K562 (cell line): ENCODE measurements around the gene TRPC1. TPM values are rescaled to one million over a fixed set of nuclear protein-coding genes. Genes with fewer than 3 reads are reported as not detected.
A peak's percentile ranks its signal among the peaks of the same experiment; 100 is the strongest.

Experiments used
- ARID1B ChIP-seq: fragments of 450-650 bp; IDR thresholded peaks from 2 replicates; pipeline ENCODE4 v1.6.1; 2016; ENCODE audit warnings: antibody characterized with exemption, mild to moderate bottlenecking, inconsistent platforms
- CXXC5 ChIP-seq: fragments of 250-450 bp; sonication (Bioruptor Pico); IDR thresholded peaks from 2 replicates; pipeline ENCODE4 v1.8.0; 2022; ENCODE audit warnings: inconsistent platforms, mild to moderate bottlenecking, moderate library complexity
- ESRRB ChIP-seq: fragments of 250-450 bp; sonication (Bioruptor Pico); IDR thresholded peaks from 2 replicates; pipeline ENCODE4 v1.5.0; 2020; ENCODE audit warnings: mild to moderate bottlenecking, moderate library complexity, borderline replicate concordance
- ETV5 ChIP-seq: sonication (generic); formaldehyde crosslinking; IDR thresholded peaks from 2 replicates; pipeline ENCODE4 v1.4.0; 2020; ENCODE audit warnings: low read depth, mild to moderate bottlenecking, missing genetic modification reagents
- FOXM1 ChIP-seq, 2 experiments: fragments of 450-650 bp in 1 of 2; sonication (generic) in 1 of 2; formaldehyde crosslinking in 1 of 2; IDR thresholded peaks; 2 replicates each; pipeline versions ENCODE4 v1.6.1 to v1.9.0; 2017 to 2022; ENCODE audit warnings: low read depth in 2 of 2, mild to moderate bottlenecking in 2 of 2, missing genetic modification reagents in 1 of 2, moderate library complexity in 1 of 2
- HDAC6 ChIP-seq: IDR thresholded peaks from 2 replicates; pipeline ENCODE4 v1.6.1; 2012; ENCODE audit warnings: low read depth, mild to moderate bottlenecking, control low read depth, inconsistent platforms, low read length, moderate library complexity
- HNRNPH1 ChIP-seq: fragments of 200-400 bp; formaldehyde crosslinking; optimal IDR thresholded peaks from 2 replicates; pipeline ENCODE3; 2017; ENCODE audit warnings: low read depth, mild to moderate bottlenecking, low read length, moderate library complexity
- HNRNPL ChIP-seq: fragments of 200-400 bp; formaldehyde crosslinking; IDR thresholded peaks from 2 replicates; pipeline ENCODE4 v1.6.1; 2017; ENCODE audit warnings: low read depth, mild to moderate bottlenecking, low read length
- KLF13 ChIP-seq: fragments of 450-650 bp; IDR thresholded peaks from 2 replicates; pipeline ENCODE4 v1.6.1; 2016; ENCODE audit warnings: missing genetic modification characterization, low read depth, mild to moderate bottlenecking, missing compliant biosample characterization, moderate library complexity, borderline replicate concordance
- LEF1 ChIP-seq: fragments of 450-650 bp; IDR thresholded peaks from 2 replicates; pipeline ENCODE4 v1.6.1; 2016; ENCODE audit warnings: mild to moderate bottlenecking
- MBD2 ChIP-seq: sonication (generic); IDR thresholded peaks from 2 replicates; pipeline ENCODE4 v1.6.1; 2016; ENCODE audit warnings: low read depth, borderline replicate concordance
- NCOA1 ChIP-seq: fragments of 450-650 bp; IDR thresholded peaks from 2 replicates; pipeline ENCODE4 v1.6.1; 2016; ENCODE audit warnings: low read depth
- NFIC ChIP-seq: fragments of 450-650 bp; IDR thresholded peaks from 2 replicates; pipeline ENCODE4 v1.6.1; 2017; ENCODE audit warnings: mild to moderate bottlenecking, inconsistent platforms
- PHF8 ChIP-seq: fragments of 200-600 bp; sonication (generic); IDR thresholded peaks from 2 replicates; pipeline ENCODE4 v1.6.1; 2012; ENCODE audit warnings: mixed run types, mild to moderate bottlenecking, inconsistent platforms, low read length, moderate library complexity, borderline replicate concordance
- RBBP5 ChIP-seq: fragments of 200-600 bp; sonication (generic); IDR thresholded peaks from 2 replicates; pipeline ENCODE4 v1.6.1; 2012; ENCODE audit warnings: borderline replicate concordance, mild to moderate bottlenecking, low read length, control low read depth, inconsistent platforms; ENCODE audit not compliant: insufficient read depth, poor library complexity, severe bottlenecking
- RBM17 ChIP-seq: fragments of 200-400 bp; formaldehyde crosslinking; IDR thresholded peaks from 2 replicates; pipeline ENCODE4 v1.6.1; 2017; ENCODE audit warnings: low read depth, mild to moderate bottlenecking, low read length, borderline replicate concordance
- STAG1 ChIP-seq: sonication (generic); formaldehyde crosslinking; IDR thresholded peaks from 2 replicates; pipeline ENCODE4 v1.5.0; 2020; ENCODE audit warnings: missing genetic modification reagents, borderline replicate concordance
- TRIM28 ChIP-seq: fragments of 450-650 bp; IDR thresholded peaks from 2 replicates; pipeline ENCODE4 v1.6.1; 2017
- ZFP1 ChIP-seq: fragments of 450-650 bp; formaldehyde crosslinking; IDR thresholded peaks from 2 replicates; pipeline ENCODE4 v1.4.0; 2020; ENCODE audit warnings: mild to moderate bottlenecking, mixed read lengths
- ZNF217 ChIP-seq: sonication (generic); formaldehyde crosslinking; IDR thresholded peaks from 2 replicates; pipeline ENCODE4 v1.8.0; 2022; ENCODE audit warnings: mild to moderate bottlenecking, missing genetic modification reagents
- ZNF3 ChIP-seq: fragments of 250-450 bp; sonication (Bioruptor Pico); IDR thresholded peaks from 2 replicates; pipeline ENCODE4 v1.5.0; 2021; ENCODE audit warnings: mild to moderate bottlenecking, moderate library complexity
- ZNF589 ChIP-seq: fragments of 200-800 bp; sonication (Bioruptor generic); IDR thresholded peaks from 2 replicates; pipeline ENCODE4 v1.6.1; 2016; ENCODE audit warnings: low read depth, missing genetic modification characterization, missing compliant biosample characterization
- ZNF696 ChIP-seq: fragments of 250-450 bp; sonication (Bioruptor Pico); conservative IDR thresholded peaks from 2 replicates; pipeline ENCODE4 v1.4.0; 2020; ENCODE audit warnings: mild to moderate bottlenecking, moderate library complexity
- ZNF830 ChIP-seq: fragments of 250-450 bp; sonication (Bioruptor Pico); IDR thresholded peaks from 2 replicates; pipeline ENCODE4 v1.5.0; 2021; ENCODE audit warnings: mild to moderate bottlenecking
- polyA plus RNA-seq, 8 experiments: library from polyadenylated mRNA; depleted of rRNA in 4 of 8; stranded (reverse) in 5 of 8; unstranded in 3 of 8; fragments of >200 nt; fragmentation: Nextera tagmentation in 2 of 8; fragmentation: Illumina TruSeq in 1 of 8; extraction: Ambion mirVana in 2 of 8; extraction: Trizol in 1 of 8; gene quantifications; 2 replicates each; pipeline versions ENCODE4 v1.2.1 to v1.2.3, GENCODE V29; 2011 to 2014; ENCODE audit warnings: inconsistent platforms in 1 of 8, missing spikeins in 1 of 8
- total RNA-seq, 7 experiments: library from RNA; depleted of rRNA in 6 of 7; stranded (reverse); fragments of >200 nt in 6 of 7; fragmentation: Illumina TruSeq in 2 of 7; extraction: Trizol in 2 of 7; gene quantifications; 2 replicates each; pipeline versions ENCODE4 v1.2.1 to v1.2.3, GENCODE V29; 2011 to 2021; ENCODE audit warnings: low replicate concordance in 1 of 7
- TF ChIP-seq, protein P1 (sequence below): IDR thresholded peaks from 2 replicates; pipeline ENCODE4 v1.6.1; 2011; ENCODE audit not compliant: insufficient read length; ENCODE audit errors: extremely low read depth
- TF ChIP-seq, protein P2 (sequence below): fragments of 450-650 bp; formaldehyde crosslinking; IDR thresholded peaks from 2 replicates; pipeline ENCODE4 v1.4.0; 2022; ENCODE audit warnings: missing genetic modification characterization
- TF ChIP-seq, protein P3 (sequence below): sonication (generic); formaldehyde crosslinking; IDR thresholded peaks from 2 replicates; pipeline ENCODE4 v1.8.0; 2022; ENCODE audit warnings: mild to moderate bottlenecking, missing genetic modification reagents

Gene TRPC1
- total and polyA plus RNA-seq, 9 of the 15 experiments (the other 6 are each of a cell fraction or from before 2014, with no cell fraction given): 1.4 to 6.5 (median 3.0) TPM

DNA sequence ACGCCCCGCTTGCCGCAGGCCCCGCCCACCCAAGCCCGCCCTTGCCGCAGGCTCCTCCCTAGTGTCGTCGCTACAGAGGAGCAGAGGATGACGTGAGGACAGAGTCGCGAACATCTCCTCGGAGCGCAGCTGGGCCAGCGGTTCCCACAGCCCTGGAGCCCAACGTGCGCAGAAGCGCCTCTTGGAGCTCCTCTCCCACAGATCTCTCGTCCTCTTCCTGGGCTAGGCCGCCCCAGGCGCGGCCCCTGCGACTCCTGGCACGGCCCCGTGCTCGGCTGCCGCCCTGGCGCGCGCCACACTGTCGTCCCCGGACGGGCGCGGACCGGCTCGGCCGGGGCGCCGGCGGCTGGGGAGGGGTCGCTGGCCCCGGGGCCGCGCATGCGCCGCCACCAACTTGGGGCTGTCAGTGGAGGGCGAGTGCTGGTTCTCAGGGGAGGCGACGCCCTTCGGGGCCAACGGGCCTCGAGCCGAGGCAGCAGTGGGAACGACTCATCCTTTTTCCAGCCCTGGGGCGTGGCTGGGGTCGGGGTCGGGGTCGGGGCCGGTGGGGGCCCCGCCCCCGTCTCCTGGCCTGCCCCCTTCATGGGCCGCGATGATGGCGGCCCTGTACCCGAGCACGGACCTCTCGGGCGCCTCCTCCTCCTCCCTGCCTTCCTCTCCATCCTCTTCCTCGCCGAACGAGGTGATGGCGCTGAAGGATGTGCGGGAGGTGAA is at the start of gene TRPC1 (continued):
- TF ChIP-seq HNRNPH1: no peak
- TF ChIP-seq ZNF589 (CRISPR knock-in tag): no peak
- no peak for TF ChIP-seq FOXM1 (IDR thresholded peaks at IDR 0.05; ENCODE audit: low read depth)
- no peak for TF ChIP-seq FOXM1 (CRISPR knock-in tag; IDR thresholded peaks at IDR 0.05; ENCODE audit: low read depth)
- TF ChIP-seq KLF13 (tag): no peak
- no peak for TF ChIP-seq HNRNPL
- peak; percentile 85; the same call in 1 of the 2 replicates for TF ChIP-seq PHF8
- TF ChIP-seq ZNF217: no peak
- no peak for TF ChIP-seq NCOA1
- no peak for TF ChIP-seq ZNF830 (CRISPR knock-in tag)
- 0 out of 2 replicates have a peak, but pooled peaks have one; percentile 21 for TF ChIP-seq NFIC
- TF ChIP-seq, protein P1, sequence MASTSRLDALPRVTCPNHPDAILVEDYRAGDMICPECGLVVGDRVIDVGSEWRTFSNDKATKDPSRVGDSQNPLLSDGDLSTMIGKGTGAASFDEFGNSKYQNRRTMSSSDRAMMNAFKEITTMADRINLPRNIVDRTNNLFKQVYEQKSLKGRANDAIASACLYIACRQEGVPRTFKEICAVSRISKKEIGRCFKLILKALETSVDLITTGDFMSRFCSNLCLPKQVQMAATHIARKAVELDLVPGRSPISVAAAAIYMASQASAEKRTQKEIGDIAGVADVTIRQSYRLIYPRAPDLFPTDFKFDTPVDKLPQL: no peak
- peak; percentile 25; the same call in 1 of the 2 replicates for TF ChIP-seq MBD2
- TF ChIP-seq, protein P2, sequence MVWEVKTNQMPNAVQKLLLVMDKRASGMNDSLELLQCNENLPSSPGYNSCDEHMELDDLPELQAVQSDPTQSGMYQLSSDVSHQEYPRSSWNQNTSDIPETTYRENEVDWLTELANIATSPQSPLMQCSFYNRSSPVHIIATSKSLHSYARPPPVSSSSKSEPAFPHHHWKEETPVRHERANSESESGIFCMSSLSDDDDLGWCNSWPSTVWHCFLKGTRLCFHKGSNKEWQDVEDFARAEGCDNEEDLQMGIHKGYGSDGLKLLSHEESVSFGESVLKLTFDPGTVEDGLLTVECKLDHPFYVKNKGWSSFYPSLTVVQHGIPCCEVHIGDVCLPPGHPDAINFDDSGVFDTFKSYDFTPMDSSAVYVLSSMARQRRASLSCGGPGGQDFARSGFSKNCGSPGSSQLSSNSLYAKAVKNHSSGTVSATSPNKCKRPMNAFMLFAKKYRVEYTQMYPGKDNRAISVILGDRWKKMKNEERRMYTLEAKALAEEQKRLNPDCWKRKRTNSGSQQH: no peak
- no peak for TF ChIP-seq ETV5 (CRISPR knock-in tag)
- TF ChIP-seq, protein P3, sequence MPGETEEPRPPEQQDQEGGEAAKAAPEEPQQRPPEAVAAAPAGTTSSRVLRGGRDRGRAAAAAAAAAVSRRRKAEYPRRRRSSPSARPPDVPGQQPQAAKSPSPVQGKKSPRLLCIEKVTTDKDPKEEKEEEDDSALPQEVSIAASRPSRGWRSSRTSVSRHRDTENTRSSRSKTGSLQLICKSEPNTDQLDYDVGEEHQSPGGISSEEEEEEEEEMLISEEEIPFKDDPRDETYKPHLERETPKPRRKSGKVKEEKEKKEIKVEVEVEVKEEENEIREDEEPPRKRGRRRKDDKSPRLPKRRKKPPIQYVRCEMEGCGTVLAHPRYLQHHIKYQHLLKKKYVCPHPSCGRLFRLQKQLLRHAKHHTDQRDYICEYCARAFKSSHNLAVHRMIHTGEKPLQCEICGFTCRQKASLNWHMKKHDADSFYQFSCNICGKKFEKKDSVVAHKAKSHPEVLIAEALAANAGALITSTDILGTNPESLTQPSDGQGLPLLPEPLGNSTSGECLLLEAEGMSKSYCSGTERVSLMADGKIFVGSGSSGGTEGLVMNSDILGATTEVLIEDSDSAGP (CRISPR knock-in tag): no peak
- no peak for TF ChIP-seq HDAC6
- no peak for TF ChIP-seq ZNF696 (CRISPR knock-in tag)
- no peak for TF ChIP-seq STAG1 (CRISPR knock-in tag)
- TF ChIP-seq RBM17: no peak
- TF ChIP-seq RBBP5: peak; percentile 67
- TF ChIP-seq LEF1: no peak
- peak; percentile 80 for TF ChIP-seq CXXC5
- TF ChIP-seq ESRRB (CRISPR knock-in tag): no peak
- TF ChIP-seq ARID1B: no peak
- TF ChIP-seq TRIM28: no peak
- TF ChIP-seq ZNF3 (CRISPR knock-in tag): no peak
- TF ChIP-seq ZFP1: no peak
